Gastrocnemius medialis (tissue), 4 donors: ENCODE results near the gene FERD3L. TPM values are rescaled to one million over a fixed set of nuclear protein-coding genes. Genes with fewer than 3 reads are reported as not detected.

ENCODE experiments used
- ATAC-seq, 2 donors: fragments of 150-250 bp; one replicate each; pipeline ENCODE4 v1.9.1; 2016
- DNase-seq, 2 donors: peaks; one replicate each; pipeline ENCODE4 v3.0.0-alpha.2; 2019
- H3K27ac ChIP-seq, 4 donors: fragments of 200-600 bp; sonication (generic); 1 replicate in 1 of 4; 2 replicates in 3 of 4; pipeline ENCODE4 v1.5.1; 2016 to 2018; ENCODE audit warnings: mild to moderate bottlenecking in 2 of 4, moderate library complexity in 1 of 4
- H3K27me3 ChIP-seq, 3 donors: fragments of 200-600 bp; sonication (generic) in 2 of 3; 1 replicate in 1 of 3; 2 replicates in 2 of 3; pipeline versions ENCODE4 v1.5.1 to v1.6.0; 2016 to 2019; ENCODE audit warnings: mild to moderate bottlenecking in 1 of 3, moderate library complexity in 1 of 3
- H3K36me3 ChIP-seq, 2 donors: fragments of 200-600 bp; sonication (generic) in 1 of 2; one replicate each; pipeline ENCODE4 v1.5.1; 2017 to 2018
- H3K4me1 ChIP-seq, 2 donors: fragments of 200-600 bp; sonication (generic) in 1 of 2; one replicate each; pipeline ENCODE4 v1.5.1; 2016 to 2017; ENCODE audit warnings: mild to moderate bottlenecking in 2 of 2
- H3K4me3 ChIP-seq, 4 donors: fragments of 200-600 bp; sonication (generic) in 3 of 4; 1 replicate in 1 of 4; 2 replicates in 3 of 4; pipeline ENCODE4 v1.5.1; 2016 to 2019; ENCODE audit warnings: mild to moderate bottlenecking in 2 of 4
- H3K9me3 ChIP-seq, 3 donors: fragments of 200-600 bp; sonication (generic) in 2 of 3; 1 replicate in 1 of 3; 2 replicates in 2 of 3; pipeline ENCODE4 v1.5.1; 2016 to 2019
- POLR2A ChIP-seq, 2 donors: fragments of 450-650 bp; IDR thresholded peaks; one replicate each; pipeline ENCODE4 v1.6.1; 2017; ENCODE audit warnings: antibody characterized with exemption in 2 of 2, mild to moderate bottlenecking in 2 of 2, moderate library complexity in 2 of 2
- in situ Hi-C, 4 donors: fragments of 200-750 bp; cut with MboI; loops; one replicate each; pipeline versions ENCODE4 v1.15.0 to v1.8.0; 2017; ENCODE audit warnings: low sequenced_read_pairs in 4 of 4
- intact Hi-C: fragments of 100-400 bp; cut with DNase I; formaldehyde crosslinking; loops from one replicate; pipeline ENCODE4 v1.15.1; 2023; ENCODE audit warnings: low total_unique reads
- total RNA-seq, 4 donors: library from RNA; depleted of rRNA; stranded (reverse); fragments of >200 nt; gene quantifications; one replicate each; pipeline versions ENCODE4 v1.1.0 to v1.2.3, GENCODE V29; 2016
- TF ChIP-seq, protein P1 (sequence below), 5 experiments: fragments of 450-650 bp in 3 of 5; fragments of 200-600 bp in 2 of 5; sonication (generic) in 2 of 5; IDR thresholded peaks in 4 of 5; conservative IDR thresholded peaks in 1 of 5; 1 replicate in 4 of 5; 2 replicates in 1 of 5; pipeline ENCODE4 v1.5.1; 2016 to 2019; ENCODE audit warnings: antibody characterized with exemption in 5 of 5, mild to moderate bottlenecking in 3 of 5, moderate library complexity in 3 of 5

The FERD3L gene
- total RNA-seq, 4 donors from 2014 or later, result not detected

DNA sequence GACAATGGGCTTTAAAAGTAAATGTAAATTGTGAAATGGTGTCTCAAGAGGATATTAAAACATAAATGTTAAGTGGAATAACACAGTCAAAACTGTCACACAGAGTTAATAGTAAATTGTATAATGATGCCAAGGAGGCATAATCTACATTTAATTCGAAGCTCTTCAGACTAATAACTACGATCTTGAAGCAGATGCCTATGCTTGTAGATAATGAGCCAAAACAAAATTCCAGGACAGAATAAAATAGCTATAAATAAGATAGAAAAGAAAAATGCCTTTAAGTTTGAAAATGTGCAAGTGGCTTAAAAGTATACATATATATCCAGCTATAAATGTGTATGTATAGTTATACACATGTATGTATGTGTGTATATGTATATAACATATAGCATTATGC is 45.3 kb downstream of the FERD3L start:
- intact Hi-C loops, result no loop called here
- no peak overlapping the region for H3K27ac ChIP-seq
- no peak for ATAC-seq
- no peak for DNase-seq
- no peaks in the 10 kb centered on the region for H3K4me1 ChIP-seq
- H3K9me3 ChIP-seq, result no peaks in the 10 kb centered on the region
- H3K36me3 ChIP-seq, result no peaks in the 10 kb centered on the region
- H3K4me3 ChIP-seq, result no peak overlapping the region
- peaks cover 7 to 21% (median 7%) of the 10 kb centered on the region in 3 donors for H3K27me3 ChIP-seq
- in situ Hi-C loops, result no loop called here
- TF ChIP-seq POLR2A (IDR thresholded peaks at IDR 0.05), result no peak
- TF ChIP-seq, protein P1, sequence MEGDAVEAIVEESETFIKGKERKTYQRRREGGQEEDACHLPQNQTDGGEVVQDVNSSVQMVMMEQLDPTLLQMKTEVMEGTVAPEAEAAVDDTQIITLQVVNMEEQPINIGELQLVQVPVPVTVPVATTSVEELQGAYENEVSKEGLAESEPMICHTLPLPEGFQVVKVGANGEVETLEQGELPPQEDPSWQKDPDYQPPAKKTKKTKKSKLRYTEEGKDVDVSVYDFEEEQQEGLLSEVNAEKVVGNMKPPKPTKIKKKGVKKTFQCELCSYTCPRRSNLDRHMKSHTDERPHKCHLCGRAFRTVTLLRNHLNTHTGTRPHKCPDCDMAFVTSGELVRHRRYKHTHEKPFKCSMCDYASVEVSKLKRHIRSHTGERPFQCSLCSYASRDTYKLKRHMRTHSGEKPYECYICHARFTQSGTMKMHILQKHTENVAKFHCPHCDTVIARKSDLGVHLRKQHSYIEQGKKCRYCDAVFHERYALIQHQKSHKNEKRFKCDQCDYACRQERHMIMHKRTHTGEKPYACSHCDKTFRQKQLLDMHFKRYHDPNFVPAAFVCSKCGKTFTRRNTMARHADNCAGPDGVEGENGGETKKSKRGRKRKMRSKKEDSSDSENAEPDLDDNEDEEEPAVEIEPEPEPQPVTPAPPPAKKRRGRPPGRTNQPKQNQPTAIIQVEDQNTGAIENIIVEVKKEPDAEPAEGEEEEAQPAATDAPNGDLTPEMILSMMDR (IDR thresholded peaks at IDR 0.05 in 4 of 5, conservative IDR thresholded peaks at IDR 0.05 in 1 of 5), result no peak

DNA sequence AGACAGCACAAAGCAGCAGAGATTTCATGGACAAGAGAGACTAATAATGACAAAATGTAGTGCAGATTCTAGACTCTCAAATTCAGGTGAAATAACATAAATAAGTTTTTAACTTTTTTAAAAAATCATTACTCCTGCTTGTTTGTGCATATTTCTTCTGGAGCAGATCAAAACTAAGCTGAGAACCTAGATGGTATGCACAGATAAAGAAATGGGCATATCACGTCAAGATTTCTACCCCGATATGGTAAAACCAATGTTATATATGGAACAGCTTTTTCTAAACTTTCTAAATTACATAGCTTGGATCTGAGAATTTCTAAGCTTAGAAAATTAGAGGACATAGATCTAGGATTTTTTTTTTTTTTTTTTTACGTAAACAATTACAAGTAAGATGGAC is 46.0 kb downstream of the FERD3L start:
- DNase-seq (no peak), ATAC-seq (no peak)
- Histone ChIP-seq H3K27ac (no peak overlapping the region), H3K36me3 (no peaks in the 10 kb centered on the region), H3K4me1 (no peaks in the 10 kb centered on the region), H3K4me3 (no peak overlapping the region), H3K27me3 (peaks cover 4 to 16% (median 6%) of the 10 kb centered on the region in 3 donors), H3K9me3 (no peaks in the 10 kb centered on the region)
- TF ChIP-seq, protein P1 (IDR thresholded peaks at IDR 0.05 in 4 of 5, conservative IDR thresholded peaks at IDR 0.05 in 1 of 5), result no peak
- TF ChIP-seq POLR2A (IDR thresholded peaks at IDR 0.05), result no peak
- in situ Hi-C loops (no loop called here), intact Hi-C loops (no loop called here)

DNA sequence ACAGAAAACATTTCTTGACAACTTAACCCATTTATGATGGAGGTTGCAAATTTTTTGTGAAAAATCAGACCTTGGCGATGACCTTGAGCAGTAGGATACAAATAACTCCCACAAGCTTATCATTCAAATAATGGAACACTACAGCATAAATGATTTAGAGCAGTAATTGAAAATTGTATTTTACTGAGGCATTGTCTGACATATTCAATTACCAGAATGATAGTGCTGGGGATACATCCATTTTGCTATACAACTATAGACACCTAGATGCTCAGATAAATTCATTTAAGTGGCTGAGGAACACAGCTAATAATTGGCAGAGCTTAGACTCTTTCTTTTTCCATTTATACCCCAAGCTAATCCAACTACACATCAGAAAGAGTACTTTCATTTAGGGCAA is 46.7 kb downstream of the FERD3L start:
- Histone ChIP-seq H3K36me3 (no peaks in the 10 kb centered on the region), H3K27me3 (peaks cover 4 to 16% (median 6%) of the 10 kb centered on the region in 3 donors), H3K9me3 (no peaks in the 10 kb centered on the region), H3K4me3 (no peak overlapping the region), H3K4me1 (no peaks in the 10 kb centered on the region), H3K27ac (no peak overlapping the region)
- no peak for DNase-seq
- TF ChIP-seq POLR2A (IDR thresholded peaks at IDR 0.05), result no peak
- TF ChIP-seq, protein P1 (IDR thresholded peaks at IDR 0.05 in 4 of 5, conservative IDR thresholded peaks at IDR 0.05 in 1 of 5), result no peak
- no peak for ATAC-seq
- in situ Hi-C loops (no loop called here), intact Hi-C loops (no loop called here)

DNA sequence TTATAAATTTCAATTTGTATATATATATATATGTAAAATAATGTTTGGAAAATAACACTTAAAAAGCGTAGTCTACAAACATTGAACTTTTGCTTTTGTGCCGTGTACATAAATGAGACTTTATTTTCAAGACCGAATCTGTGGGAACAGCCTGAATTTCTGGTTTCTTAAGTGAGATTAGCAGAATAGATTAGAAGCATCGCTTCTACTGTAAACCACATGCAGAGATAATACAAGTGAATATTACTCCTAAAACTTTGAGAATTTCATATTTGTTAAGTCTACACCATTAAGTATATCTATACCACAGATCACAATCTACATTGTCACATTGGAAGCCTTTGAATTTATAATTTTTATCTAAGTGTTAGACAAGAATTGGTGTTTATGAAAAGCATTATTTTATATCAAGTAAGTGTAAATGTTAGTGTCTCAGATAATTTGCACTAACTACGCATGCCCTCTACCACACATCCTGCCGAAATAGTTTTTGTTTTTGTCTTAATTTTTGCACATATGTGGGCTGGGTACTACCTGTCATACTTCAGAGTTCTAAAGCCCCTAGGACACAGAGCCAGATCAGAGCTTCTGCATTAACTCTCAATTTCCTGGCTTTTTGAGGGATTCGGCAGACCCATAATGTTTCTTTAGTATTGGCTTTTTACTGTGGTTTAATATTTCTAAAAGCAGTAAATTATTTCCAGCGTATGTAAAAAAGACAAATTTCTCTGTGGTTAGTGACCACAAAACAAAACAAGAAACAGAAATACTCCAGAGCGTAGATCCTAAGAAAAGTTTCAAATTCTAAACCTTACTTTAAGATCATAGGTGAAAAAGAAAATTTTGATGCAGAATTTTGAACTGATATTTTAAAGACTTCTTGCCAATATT is 47.8 kb downstream of the FERD3L start:
- intact Hi-C loops, result no loop called here
- Histone ChIP-seq H3K9me3 (no peaks in the 10 kb centered on the region), H3K27ac (no peak overlapping the region), H3K27me3 (peaks cover 3 to 9% (median 6%) of the 10 kb centered on the region in 3 donors), H3K36me3 (no peaks in the 10 kb centered on the region), H3K4me3 (no peak overlapping the region), H3K4me1 (no peaks in the 10 kb centered on the region)
- ATAC-seq (no peak), DNase-seq (no peak)
- in situ Hi-C loops, result no loop called here
- TF ChIP-seq POLR2A (IDR thresholded peaks at IDR 0.05), result no peak
- TF ChIP-seq, protein P1 (IDR thresholded peaks at IDR 0.05 in 4 of 5, conservative IDR thresholded peaks at IDR 0.05 in 1 of 5), result no peak
